COLO829 (cell line): ENCODE data around the gene PDCD10.

Source experiments
- DNase-seq: peaks from one replicate; pipeline ENCODE4 v3.0.0; 2012; ENCODE audit warnings: low spot score

PDCD10 gene

DNA sequence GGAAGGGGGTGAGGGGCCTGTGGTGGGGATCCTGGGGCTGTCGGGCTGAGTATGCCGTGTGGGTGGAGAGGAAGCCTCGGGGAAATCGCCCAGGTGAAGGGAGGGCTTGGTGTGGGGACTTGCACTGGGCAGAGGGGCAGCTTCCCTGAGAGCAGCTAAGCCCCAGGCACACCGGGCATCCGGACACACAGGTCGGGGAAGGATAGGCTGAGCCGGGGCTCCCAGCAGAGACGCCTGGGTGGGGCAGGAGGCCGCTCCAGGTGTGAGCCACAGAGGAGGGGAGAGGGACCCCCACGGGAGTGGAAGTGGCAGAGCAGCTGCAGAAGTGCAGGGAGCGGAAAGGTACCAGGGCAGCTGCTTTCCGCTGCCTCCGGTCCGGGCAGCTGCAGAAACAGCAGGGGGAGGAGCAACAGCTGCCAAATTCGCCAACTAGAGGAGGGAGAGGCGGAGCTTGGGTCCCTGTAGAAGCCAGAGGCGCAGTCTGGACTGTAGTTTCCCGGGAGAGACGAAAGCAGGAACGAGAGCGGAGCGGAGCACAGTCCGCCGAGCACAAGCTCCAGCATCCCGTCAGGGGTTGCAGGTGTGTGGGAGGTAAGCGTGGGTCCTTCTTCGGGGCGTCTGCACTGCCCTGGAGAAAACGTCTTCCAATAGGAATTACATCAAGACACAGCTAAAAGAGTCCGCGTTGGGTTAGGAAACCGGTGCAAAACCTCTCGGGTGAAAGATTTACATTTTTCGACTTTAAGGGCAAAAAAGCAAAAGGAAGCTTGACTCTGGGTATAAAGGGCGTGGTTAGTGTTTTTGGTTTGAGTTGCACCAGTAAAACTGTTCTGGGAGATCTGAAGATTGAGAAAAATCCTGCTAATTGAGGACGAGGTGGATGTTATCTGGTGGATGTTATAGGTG, 794 bp upstream of the PDCD10 start, which contains the start of gene SERPINI1:
SERPINI1 (plus strand) TSS at position 489 of the 906 bp plus-strand sequence. CDS start 53,408 bp downstream, outside the sequence.
- peak; percentile 74 for DNase-seq

DNA sequence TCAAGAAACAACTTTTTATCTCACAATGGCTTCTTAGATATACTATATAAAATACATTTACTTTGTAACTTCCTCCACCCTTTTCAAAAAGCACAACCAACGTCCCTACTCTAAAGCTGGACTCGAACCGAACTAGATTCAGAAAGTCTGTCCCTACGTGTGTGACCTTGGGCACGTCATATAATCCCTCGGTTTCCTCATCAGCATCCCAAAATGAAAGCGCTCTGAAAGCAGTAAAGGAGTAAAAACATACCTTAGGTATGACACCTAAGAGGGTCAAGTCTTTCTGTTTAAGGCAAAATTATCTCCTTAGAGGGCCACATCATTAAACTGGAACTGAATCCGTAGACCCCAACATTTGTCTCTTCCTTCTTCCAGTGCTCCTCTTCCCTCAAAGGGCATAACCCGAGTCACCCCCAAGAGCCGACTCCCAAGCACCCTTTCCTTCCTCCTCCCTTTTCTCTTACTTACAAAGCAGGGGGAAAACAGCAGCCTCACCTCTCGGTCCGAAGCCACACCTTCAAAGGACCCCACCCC, 663 bp downstream of the PDCD10 start:
- no peak for DNase-seq

DNA sequence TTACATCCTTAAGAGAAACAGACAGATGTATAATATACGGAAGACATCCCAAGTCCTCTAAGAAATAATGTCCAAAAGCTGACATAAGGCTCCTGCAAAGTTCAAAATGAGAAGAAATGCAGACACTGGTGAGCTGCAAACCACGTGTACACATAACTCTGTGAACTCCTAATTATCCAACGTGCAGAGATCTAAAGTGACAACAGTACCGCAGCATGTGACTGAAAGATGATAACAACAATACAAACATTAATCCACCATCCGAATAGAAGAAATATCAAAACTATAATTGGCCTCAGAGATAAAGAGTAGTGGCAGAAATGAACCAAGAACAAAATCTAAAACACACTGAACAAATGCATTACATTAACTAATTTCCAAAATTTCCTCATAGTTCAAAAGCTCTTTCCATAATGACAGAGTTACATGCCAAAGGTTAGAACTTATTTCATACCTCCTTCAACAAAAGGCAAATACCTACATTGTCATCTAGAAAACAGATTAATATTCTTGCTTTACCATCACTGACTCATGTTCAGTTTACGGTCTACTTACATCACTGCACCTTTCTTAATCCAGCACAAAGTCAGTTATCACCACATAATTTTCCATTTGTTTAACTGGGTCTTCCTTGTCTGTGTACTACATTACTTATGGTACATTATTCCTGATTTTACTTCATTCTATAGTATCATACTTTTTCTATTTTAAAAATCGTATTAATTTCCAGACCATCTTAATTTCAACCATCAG, 2.2 kb downstream of the PDCD10 start:
- no peak for DNase-seq

GRCh38 chr3:167731393-167731792, 3.3 kb downstream of the PDCD10 start:
- DNase-seq = no peak

DNA sequence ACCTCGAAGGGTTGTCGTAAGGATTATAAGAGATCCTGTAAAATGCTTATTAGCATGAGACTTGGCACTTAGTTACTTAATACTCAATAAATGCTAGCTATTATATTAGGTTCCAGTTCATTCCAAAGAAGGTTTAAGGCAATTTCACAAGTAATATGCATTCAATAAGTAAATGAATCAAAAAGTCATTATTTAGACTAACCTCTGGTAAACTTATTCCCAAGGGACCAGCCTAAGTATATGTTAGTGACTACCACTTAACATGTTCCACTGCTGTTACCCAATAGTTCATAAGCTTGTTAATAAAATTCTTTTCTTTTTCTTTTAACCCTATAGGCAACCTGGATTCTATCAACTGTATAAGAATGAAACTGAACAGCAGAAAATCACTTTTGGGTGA, 5.1 kb downstream of the PDCD10 start:
- DNase-seq = peak; percentile 6

DNA sequence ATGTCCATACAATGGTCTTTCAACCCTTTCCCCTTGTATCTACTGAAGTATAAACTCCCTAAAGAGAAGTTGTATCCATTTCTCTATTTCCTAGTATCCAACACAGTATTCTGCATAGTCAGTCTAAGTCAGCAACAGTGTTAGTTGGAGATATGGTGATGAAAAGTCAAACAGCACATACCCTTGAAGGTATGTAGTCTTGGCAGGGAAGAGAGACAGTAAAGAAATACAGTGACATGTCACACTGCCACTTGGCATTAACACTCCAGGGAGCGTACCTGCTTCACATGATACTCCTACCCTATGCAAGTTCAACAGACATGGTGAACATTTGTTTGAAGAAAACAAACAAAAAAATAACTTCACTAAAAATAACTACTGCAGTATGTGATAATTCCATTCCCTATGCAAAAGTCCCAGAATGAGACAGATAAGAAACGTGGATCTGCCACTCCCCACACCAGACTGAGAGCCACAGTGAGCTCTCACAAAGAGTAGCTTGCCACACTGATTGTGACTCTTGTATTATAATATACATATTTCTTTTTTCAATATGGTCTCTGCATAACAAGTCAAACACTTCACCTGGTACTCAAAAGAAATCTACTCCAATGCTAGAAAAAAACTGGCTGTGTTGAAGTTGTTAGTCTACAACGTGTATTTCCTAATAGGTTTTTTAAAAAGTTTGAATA, 5.9 kb downstream of the PDCD10 start:
- DNase-seq = no peak

GRCh38 chr3:167728176-167728575, 6.5 kb downstream of the PDCD10 start:
- DNase-seq = peak; percentile 4

- no peak for DNase-seq
Measured at GRCh38 chr3:167723872-167724271, 10.8 kb downstream of the PDCD10 start.

GRCh38 chr3:167723025-167723512, 11.6 kb downstream of the PDCD10 start:
- no peak for DNase-seq

DNA sequence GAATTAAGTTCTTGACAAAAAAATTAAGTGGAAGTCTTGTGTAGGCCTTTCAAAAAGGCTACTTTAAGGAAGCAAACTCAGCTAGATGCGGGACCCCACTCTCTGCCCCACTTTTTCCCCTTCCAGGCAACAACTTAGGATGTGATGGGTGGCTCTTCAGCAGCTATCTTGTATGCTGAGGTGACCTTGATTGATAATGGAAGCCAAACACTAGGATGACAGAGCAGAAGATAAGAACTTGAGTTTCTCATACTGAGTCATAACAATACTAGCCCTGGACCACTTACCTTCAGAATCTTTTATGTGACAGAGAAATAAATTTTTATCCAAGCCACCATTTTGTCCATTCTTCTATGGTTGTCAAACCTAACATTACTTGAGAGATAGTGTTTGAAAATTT, 16.1 kb downstream of the PDCD10 start:
- no peak for DNase-seq

DNA sequence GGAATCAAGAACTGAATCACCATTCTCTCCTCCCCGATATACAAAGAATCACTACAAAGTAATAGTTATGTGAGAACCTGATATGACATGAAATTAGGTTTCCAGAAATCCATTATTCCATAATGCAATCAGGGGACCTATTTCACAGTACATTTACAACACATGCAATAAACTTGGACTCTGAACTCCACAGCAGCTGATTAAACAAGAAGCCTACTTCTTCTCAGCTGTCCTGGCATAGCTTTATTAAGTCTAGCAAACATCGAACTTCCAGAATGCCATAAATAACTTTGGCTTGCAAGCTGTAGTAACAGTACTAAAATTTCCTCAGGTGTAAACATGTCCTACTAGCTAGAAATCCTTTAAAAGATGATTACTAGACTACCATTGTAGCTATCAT, 17.8 kb downstream of the PDCD10 start:
- DNase-seq = no peak

DNA sequence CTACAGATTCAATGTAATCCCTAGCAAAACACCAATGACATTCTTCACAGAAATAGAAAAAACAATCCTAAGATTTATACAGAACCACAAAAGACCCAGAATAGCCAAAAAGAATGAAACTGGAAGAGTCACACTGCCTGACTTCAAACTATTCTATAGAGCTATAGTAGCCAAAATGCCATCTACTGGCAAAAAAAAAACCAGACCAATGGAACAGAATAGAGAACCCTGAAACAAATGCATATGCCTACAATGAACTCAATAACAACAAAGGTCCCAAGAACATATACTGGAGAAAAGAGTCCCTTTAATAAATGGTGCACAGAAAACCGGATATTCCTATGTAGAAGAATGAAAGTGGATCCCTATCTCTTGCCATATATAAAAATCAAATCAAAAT, 19.8 kb downstream of the PDCD10 start:
- DNase-seq = no peak

- no peak for DNase-seq
Measured at GRCh38 chr3:167712445-167712844, 22.2 kb downstream of the PDCD10 start.

DNA sequence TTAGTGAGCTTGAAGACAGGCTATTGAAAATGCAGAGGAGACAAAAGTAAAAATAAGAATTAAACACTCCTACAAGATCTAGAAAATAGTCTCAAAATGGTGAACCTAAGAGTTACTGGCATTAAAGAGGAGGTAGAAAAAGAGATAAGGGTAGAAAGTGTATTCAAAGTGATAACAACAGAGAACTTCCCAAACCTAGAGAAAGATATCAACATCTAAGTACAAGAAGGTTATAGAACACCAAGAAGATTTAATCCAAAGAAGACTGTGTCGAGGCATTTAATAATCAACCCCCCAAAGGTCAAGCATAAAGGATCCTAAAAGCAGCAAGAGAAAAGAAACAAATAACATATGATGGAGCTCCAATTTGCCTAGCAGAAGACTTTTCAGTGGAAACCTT, 23.3 kb downstream of the PDCD10 start:
- no peak for DNase-seq

DNA sequence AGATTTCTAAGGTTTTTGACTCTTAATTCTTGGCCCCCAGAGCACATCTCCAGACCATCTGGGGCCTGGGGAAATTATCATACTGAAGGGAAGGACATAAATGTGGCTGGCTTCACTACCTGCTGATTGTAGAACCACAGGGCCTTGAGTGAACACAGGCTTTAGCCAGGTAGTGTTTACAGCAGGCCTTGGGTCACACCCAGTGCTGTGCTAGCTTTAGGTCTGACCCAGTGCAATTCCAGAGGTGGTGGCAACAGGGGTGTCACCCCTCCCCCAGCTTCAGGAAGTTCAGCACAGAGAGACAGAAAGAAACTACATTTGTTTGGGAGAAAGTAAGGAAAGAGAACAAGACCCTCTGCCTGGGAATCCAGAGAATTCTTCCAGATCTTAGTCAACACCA, 24.1 kb downstream of the PDCD10 start:
- no peak for DNase-seq

DNA sequence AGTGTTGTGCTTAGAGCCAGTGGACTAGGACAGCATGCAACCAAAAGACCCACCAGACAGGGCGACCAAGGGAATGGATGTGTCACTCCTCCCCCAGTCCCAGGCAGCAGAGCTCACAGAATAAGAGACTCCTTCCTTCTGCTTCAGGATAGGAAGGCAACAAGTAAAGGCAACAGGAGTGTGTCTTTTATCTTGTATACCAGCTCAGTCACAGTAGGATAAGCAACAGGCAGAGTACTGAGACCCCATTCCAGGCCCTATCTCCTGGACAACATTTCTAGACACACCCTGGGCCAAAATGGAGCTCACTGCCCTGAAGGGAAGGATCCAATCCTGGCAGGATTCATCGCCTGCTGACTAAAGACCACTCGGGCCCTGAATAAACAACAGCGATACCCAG, 25.0 kb downstream of the PDCD10 start:
- no peak for DNase-seq

- no peak for DNase-seq
Measured at GRCh38 chr3:167705840-167706239, 28.9 kb downstream of the PDCD10 start.

GRCh38 chr3:167700926-167701325, 33.8 kb downstream of the PDCD10 start:
- peak; percentile 86 for DNase-seq

- no peak for DNase-seq
Measured at GRCh38 chr3:167700046-167700445, 34.6 kb downstream of the PDCD10 start.

DNA sequence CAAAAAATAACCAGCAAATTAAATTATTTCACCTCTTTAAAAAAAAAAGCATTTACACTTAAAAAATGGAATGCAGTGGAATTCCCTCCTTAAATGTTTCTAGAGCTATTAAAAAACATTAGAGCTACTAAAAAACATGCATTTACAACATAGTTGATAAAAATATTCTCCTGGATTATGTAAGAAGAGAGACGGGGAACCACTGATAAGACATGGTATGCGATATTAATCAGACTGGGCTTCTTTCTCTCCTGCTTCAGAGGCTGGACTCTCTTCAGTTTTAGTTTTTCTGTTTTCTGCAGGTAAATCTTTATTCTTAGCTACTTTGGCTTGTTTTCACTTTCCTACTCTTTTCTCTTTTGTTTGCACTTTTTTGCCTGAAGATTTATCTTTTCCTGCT, 40.6 kb downstream of the PDCD10 start:
- DNase-seq = no peak

GRCh38 chr3:167691366-167691765, 43.3 kb downstream of the PDCD10 start:
- DNase-seq = no peak

- DNase-seq = peak; percentile 68
Measured at GRCh38 chr3:167684388-167684993, 50.2 kb downstream of the PDCD10 start.
